Left ventricle myocardium inferior (tissue), 1 donor: Measurements from ENCODE around the gene PRKG1. TPM values are rescaled to one million over a fixed set of nuclear protein-coding genes. Genes with fewer than 3 reads are reported as not detected.

Experiments
- DNase-seq: peaks from one replicate; pipeline ENCODE4 v3.0.0-alpha.2; 2020
- H3K27ac ChIP-seq: fragments of 200-600 bp; replicated peaks from 2 replicates; pipeline ENCODE4 v1.8.0; 2021
- H3K27me3 ChIP-seq: fragments of 200-600 bp; 2 replicates; pipeline ENCODE4 v1.8.0; 2021; ENCODE audit warnings: low read depth
- H3K36me3 ChIP-seq: fragments of 200-600 bp; 2 replicates; pipeline ENCODE4 v1.8.0; 2021
- H3K4me1 ChIP-seq: fragments of 200-600 bp; 2 replicates; pipeline ENCODE4 v1.8.0; 2021
- H3K4me3 ChIP-seq: fragments of 200-600 bp; 2 replicates; pipeline ENCODE4 v1.8.0; 2021; ENCODE audit warnings: mild to moderate bottlenecking, moderate library complexity
- H3K9me3 ChIP-seq: fragments of 200-600 bp; replicated peaks from 2 replicates; pipeline ENCODE4 v1.8.0; 2021
- CTCF ChIP-seq: fragments of 200-600 bp; IDR thresholded peaks from 2 replicates; pipeline ENCODE4 v1.8.0; 2021; ENCODE audit warnings: antibody characterized with exemption, mild to moderate bottlenecking, borderline replicate concordance
- intact Hi-C: fragments of 100-400 bp; cut with micrococcal nuclease; formaldehyde crosslinking; loops from one replicate; pipeline ENCODE4 v1.11.0; 2022
- total RNA-seq: library from RNA; stranded (reverse); fragmentation: NEBNext Ultra II Directional; extraction: Animal tissue kit (Norgen Biotek cat#: 25700); gene quantifications from one replicate; pipeline ENCODE4 v1.2.1, GENCODE V29; 2021
- donor health status: DM: no; HTN: yes; CAD: no; lungs with severe emphysema.

Gene PRKG1
- total RNA-seq, 1 donor from 2014 or later: 38.9 TPM

- H3K36me3 ChIP-seq: no peaks in the 10 kb centered on the region
- intact Hi-C loops: no loop called here
- H3K9me3 ChIP-seq: no peaks in the 10 kb centered on the region
- H3K4me3 ChIP-seq: no peak overlapping the region
- no peaks in the 10 kb centered on the region for H3K27me3 ChIP-seq
- DNase-seq: no peak
- no peak overlapping the region for H3K27ac ChIP-seq
- TF ChIP-seq CTCF: no peak
- H3K4me1 ChIP-seq: no peaks in the 10 kb centered on the region
Observed at GRCh38 chr10:52135101-52135500, 1060.8 kb downstream of the PRKG1 start.

- H3K4me1 ChIP-seq: no peaks in the 10 kb centered on the region
- no peak overlapping the region for H3K4me3 ChIP-seq
- intact Hi-C loops: no loop called here
- H3K27me3 ChIP-seq: no peaks in the 10 kb centered on the region
- no peaks in the 10 kb centered on the region for H3K9me3 ChIP-seq
- no peak overlapping the region for H3K27ac ChIP-seq
- H3K36me3 ChIP-seq: no peaks in the 10 kb centered on the region
- DNase-seq: no peak
- TF ChIP-seq CTCF: no peak
Observed at GRCh38 chr10:52136921-52137320, 1062.6 kb downstream of the PRKG1 start.

- DNase-seq: no peak
- no peak for TF ChIP-seq CTCF
- Histone ChIP-seq H3K36me3 (no peaks in the 10 kb centered on the region), H3K27me3 (no peaks in the 10 kb centered on the region), H3K4me1 (no peaks in the 10 kb centered on the region), H3K4me3 (no peak overlapping the region), H3K27ac (no peak overlapping the region), H3K9me3 (no peaks in the 10 kb centered on the region)
- intact Hi-C loops: no loop called here
Observed at GRCh38 chr10:52143338-52143737, 1069.1 kb downstream of the PRKG1 start.

GRCh38 chr10:52145636-52146035, 1071.3 kb downstream of the PRKG1 start:
- H3K27ac ChIP-seq: no peak overlapping the region
- H3K4me1 ChIP-seq: no peaks in the 10 kb centered on the region
- no peak overlapping the region for H3K4me3 ChIP-seq
- DNase-seq: no peak
- no peaks in the 10 kb centered on the region for H3K36me3 ChIP-seq
- intact Hi-C loops: no loop called here
- no peaks in the 10 kb centered on the region for H3K9me3 ChIP-seq
- no peaks in the 10 kb centered on the region for H3K27me3 ChIP-seq
- no peak for TF ChIP-seq CTCF

- intact Hi-C loops: no loop called here
- no peak overlapping the region for H3K27ac ChIP-seq
- no peak overlapping the region for H3K4me3 ChIP-seq
- DNase-seq: no peak
- no peaks in the 10 kb centered on the region for H3K9me3 ChIP-seq
- H3K27me3 ChIP-seq: no peaks in the 10 kb centered on the region
- H3K36me3 ChIP-seq: no peaks in the 10 kb centered on the region
- no peak for TF ChIP-seq CTCF
- H3K4me1 ChIP-seq: no peaks in the 10 kb centered on the region
Observed at GRCh38 chr10:52146766-52147165, 1072.5 kb downstream of the PRKG1 start.

- intact Hi-C loops: no loop called here
- Histone ChIP-seq H3K4me3 (no peak overlapping the region), H3K36me3 (no peaks in the 10 kb centered on the region), H3K27me3 (no peaks in the 10 kb centered on the region), H3K27ac (no peak overlapping the region), H3K9me3 (peaks cover 21% of the 10 kb centered on the region), H3K4me1 (peaks cover 9% of the 10 kb centered on the region)
- DNase-seq: no peak
- TF ChIP-seq CTCF: no peak
Observed at GRCh38 chr10:52170776-52171175, 1096.5 kb downstream of the PRKG1 start.
